Measurements from ENCODE around the gene PEBP1. TPM values are rescaled to one million over a fixed set of nuclear protein-coding genes. Genes with fewer than 3 reads are reported as not detected.

PEBP1 gene
- total and polyA plus RNA-seq, 9 donors = 132 to 156 (median 146) TPM

DNA sequence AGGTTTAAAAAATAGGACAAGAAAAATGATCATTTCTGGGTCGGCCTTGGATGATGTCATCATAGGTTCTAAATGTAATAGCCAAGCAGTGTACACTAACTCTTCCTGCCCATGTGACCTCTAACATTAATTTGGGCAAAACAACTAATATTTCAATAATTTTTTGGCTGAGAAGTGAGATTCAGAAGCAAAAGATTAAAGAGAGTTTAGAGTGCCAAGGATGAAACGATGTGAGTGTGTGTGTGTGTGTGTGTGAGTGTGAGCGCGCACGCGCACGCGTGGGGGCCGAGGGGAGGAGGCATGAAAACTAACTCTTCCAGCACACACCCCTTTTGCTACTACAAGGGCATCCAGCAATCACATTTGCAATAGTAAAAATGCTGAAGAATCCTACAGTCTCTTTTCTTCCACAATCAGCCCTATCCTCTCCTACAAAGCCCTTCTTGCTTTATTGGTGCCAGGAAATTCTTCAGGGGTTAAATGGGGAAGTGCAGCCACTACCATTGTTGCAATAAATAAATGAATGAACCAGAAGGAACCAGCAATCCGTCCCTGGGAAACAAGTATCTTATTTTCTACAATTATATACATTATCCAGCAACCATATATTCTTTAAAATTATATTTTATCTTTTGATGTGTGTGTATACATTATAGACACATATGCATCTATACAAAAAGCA, 52.9 kb downstream of the PEBP1 start:
- H3K4me1 ChIP-seq (ENCODE audit: control insufficient read depth, insufficient read depth, low read length) = peaks cover 18% of the 10 kb centered on the region
- peak; percentile 81 for DNase-seq
- WGBS (ENCODE audit: insufficient coverage) = 20% methylated on average over 1 of the region's 10 CpGs
- peaks cover 2% of the 10 kb centered on the region for H3K36me3 ChIP-seq (ENCODE audit: control insufficient read depth, insufficient read depth, low read length)
- H3K9me3 ChIP-seq (replicated peaks; ENCODE audit: control insufficient read depth, low read depth, low read length) = no peaks in the 10 kb centered on the region
- H3K27me3 ChIP-seq (ENCODE audit: control insufficient read depth, insufficient read depth, low read length) = no peaks in the 10 kb centered on the region
- peak overlapping the region; percentile 69 for H3K27ac ChIP-seq (ENCODE audit: low read length)
- H3K4me3 ChIP-seq (ENCODE audit: low read length) = peak overlapping the region; percentile 40

DNA sequence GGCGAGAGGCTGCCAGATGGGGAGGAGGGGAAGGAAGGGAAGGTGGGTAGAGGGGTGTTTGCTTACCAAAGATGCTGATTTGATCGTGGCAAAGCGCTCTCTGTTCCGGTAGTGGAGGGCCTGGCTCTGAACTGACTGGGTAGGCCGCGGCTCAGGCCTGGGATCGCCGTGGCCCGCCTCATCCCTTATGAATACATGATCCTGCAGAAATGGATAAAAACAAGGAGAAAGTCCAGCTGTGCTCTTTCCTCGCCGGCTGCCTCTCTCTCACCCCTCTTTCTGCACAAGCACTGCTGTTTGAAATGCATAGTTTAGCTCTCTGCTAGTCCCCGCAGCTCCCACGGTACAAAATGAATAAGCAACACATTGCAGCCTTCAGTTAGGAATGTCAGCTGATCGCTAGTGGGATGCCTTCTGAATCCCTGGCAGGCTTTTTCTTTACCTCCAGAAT, 53.8 kb downstream of the PEBP1 start:
- Histone ChIP-seq H3K27me3 (ENCODE audit: control insufficient read depth, insufficient read depth, low read length) (no peaks in the 10 kb centered on the region), H3K27ac (ENCODE audit: low read length) (peak overlapping the region; percentile 92), H3K9me3 (replicated peaks; ENCODE audit: control insufficient read depth, low read depth, low read length) (no peaks in the 10 kb centered on the region), H3K4me3 (ENCODE audit: low read length) (peak overlapping the region; percentile 40), H3K4me1 (ENCODE audit: control insufficient read depth, insufficient read depth, low read length) (peaks cover 18% of the 10 kb centered on the region), H3K36me3 (ENCODE audit: control insufficient read depth, insufficient read depth, low read length) (peaks cover 2% of the 10 kb centered on the region)
- peak; percentile 64 for DNase-seq
- 0% methylated on average over 2 of the region's 14 CpGs for WGBS (ENCODE audit: insufficient coverage)

GRCh38 chr12:118190266-118190665, 54.3 kb downstream of the PEBP1 start:
- Histone ChIP-seq H3K27ac (ENCODE audit: low read length) (peak overlapping the region; percentile 92), H3K9me3 (replicated peaks; ENCODE audit: control insufficient read depth, low read depth, low read length) (no peaks in the 10 kb centered on the region), H3K4me3 (ENCODE audit: low read length) (peak overlapping the region; percentile 40), H3K27me3 (ENCODE audit: control insufficient read depth, insufficient read depth, low read length) (no peaks in the 10 kb centered on the region), H3K4me1 (ENCODE audit: control insufficient read depth, insufficient read depth, low read length) (peaks cover 18% of the 10 kb centered on the region), H3K36me3 (ENCODE audit: control insufficient read depth, insufficient read depth, low read length) (peaks cover 2% of the 10 kb centered on the region)
- WGBS (ENCODE audit: insufficient coverage) = 15% methylated on average over 4 of the region's 11 CpGs
- DNase-seq = peak; percentile 75

DNA sequence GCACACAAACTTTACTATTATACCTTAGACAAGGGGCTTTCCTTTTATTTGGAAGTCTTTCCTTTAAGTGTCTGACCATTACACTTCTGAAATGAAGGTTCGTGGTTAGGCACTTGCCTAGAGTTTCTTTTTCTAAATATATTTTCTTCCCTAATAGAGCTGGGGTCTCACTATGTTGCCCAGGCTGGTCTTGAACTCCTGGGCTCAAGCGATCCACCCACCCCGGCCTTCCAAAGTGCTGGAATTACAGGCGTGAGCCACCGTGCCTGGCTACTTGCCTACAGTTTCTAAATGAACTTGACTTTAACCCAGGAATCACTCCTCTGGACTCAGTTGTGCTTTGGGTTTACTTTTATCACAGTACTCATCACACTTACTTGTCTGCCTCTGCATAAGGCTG, 57.6 kb downstream of the PEBP1 start:
- 74% methylated on average over 4 of the region's 5 CpGs for WGBS (ENCODE audit: insufficient coverage)
- peaks cover 12% of the 10 kb centered on the region for H3K4me1 ChIP-seq (ENCODE audit: control insufficient read depth, insufficient read depth, low read length)
- no peaks in the 10 kb centered on the region for H3K27me3 ChIP-seq (ENCODE audit: control insufficient read depth, insufficient read depth, low read length)
- H3K9me3 ChIP-seq (replicated peaks; ENCODE audit: control insufficient read depth, low read depth, low read length) = no peaks in the 10 kb centered on the region
- H3K27ac ChIP-seq (ENCODE audit: low read length) = no peak overlapping the region
- no peak overlapping the region for H3K4me3 ChIP-seq (ENCODE audit: low read length)
- H3K36me3 ChIP-seq (ENCODE audit: control insufficient read depth, insufficient read depth, low read length) = peaks cover under 1% of the 10 kb centered on the region
- DNase-seq = no peak

GRCh38 chr12:118193958-118194357, 58.0 kb downstream of the PEBP1 start:
- Histone ChIP-seq H3K27me3 (ENCODE audit: control insufficient read depth, insufficient read depth, low read length) (no peaks in the 10 kb centered on the region), H3K9me3 (replicated peaks; ENCODE audit: control insufficient read depth, low read depth, low read length) (no peaks in the 10 kb centered on the region), H3K4me3 (ENCODE audit: low read length) (no peak overlapping the region), H3K4me1 (ENCODE audit: control insufficient read depth, insufficient read depth, low read length) (peaks cover 10% of the 10 kb centered on the region), H3K36me3 (ENCODE audit: control insufficient read depth, insufficient read depth, low read length) (peaks cover 5% of the 10 kb centered on the region), H3K27ac (ENCODE audit: low read length) (no peak overlapping the region)
- DNase-seq = no peak
- no CpG with 5 or more reads among the region's 6 CpGs for WGBS (ENCODE audit: insufficient coverage)

Other genes starting within 250 kb of the PEBP1 start
- under 0.01 TPM for gene KSR2, start 167.1 kb upstream of the PEBP1 start, total RNA-seq
- gene KSR2, start 167.1 kb upstream of the PEBP1 start, polyA plus RNA-seq (ENCODE audit: insufficient read depth in 1 of 8, insufficient read length in 8 of 8, low replicate concordance in 1 of 8) = under 1 TPM in 5 of 8 donors, not detected in 3; under 0.01 to 0.14 (median 0.07) TPM
- 13.3 TPM for gene RFC5, start 119.4 kb upstream of the PEBP1 start, total RNA-seq
- 10 to 100 TPM; 10.5 to 17.8 (median 13.1) TPM for gene RFC5, start 119.4 kb upstream of the PEBP1 start, polyA plus RNA-seq (ENCODE audit: insufficient read depth in 1 of 8, insufficient read length in 8 of 8, low replicate concordance in 1 of 8)
- gene WSB2, start 74.9 kb upstream of the PEBP1 start, total RNA-seq = 55.3 TPM
- 10 to 100 TPM; 55.2 to 67.2 (median 59.9) TPM for gene WSB2, start 74.9 kb upstream of the PEBP1 start, polyA plus RNA-seq (ENCODE audit: insufficient read depth in 1 of 8, insufficient read length in 8 of 8, low replicate concordance in 1 of 8)
- gene VSIG10, start 32.1 kb upstream of the PEBP1 start, total RNA-seq = 11.8 TPM
- gene VSIG10, start 32.1 kb upstream of the PEBP1 start, polyA plus RNA-seq (ENCODE audit: insufficient read depth in 1 of 8, insufficient read length in 8 of 8, low replicate concordance in 1 of 8) = 10 to 100 TPM in 4 of 8 donors, 1 to 10 TPM in 4; 7.7 to 14.7 (median 10.2) TPM
- 15.2 TPM for gene TAOK3, start 236.8 kb downstream of the PEBP1 start, total RNA-seq
- 10 to 100 TPM; 15.9 to 19.0 (median 17.3) TPM for gene TAOK3, start 236.8 kb downstream of the PEBP1 start, polyA plus RNA-seq (ENCODE audit: insufficient read depth in 1 of 8, insufficient read length in 8 of 8, low replicate concordance in 1 of 8)
- 27.4 TPM for gene SUDS3, start 240.4 kb downstream of the PEBP1 start, total RNA-seq
- gene SUDS3, start 240.4 kb downstream of the PEBP1 start, polyA plus RNA-seq (ENCODE audit: insufficient read depth in 1 of 8, insufficient read length in 8 of 8, low replicate concordance in 1 of 8) = 10 to 100 TPM; 25.6 to 32.7 (median 27.6) TPM